Mesendoderm (in vitro differentiated cells): ENCODE results near the gene ALOXE3.

ENCODE experiments used
- DNase-seq: peaks from one replicate; pipeline ENCODE4 v3.0.0; 2013
- H2AK5ac ChIP-seq: 2 replicates; pipeline ENCODE4 v1.6.1; 2013; ENCODE audit warnings: low read length, inconsistent platforms
- H2BK120ac ChIP-seq: 2 replicates; pipeline ENCODE4 v1.6.1; 2013; ENCODE audit warnings: low read depth, mild to moderate bottlenecking, low read length, moderate library complexity, mixed read lengths
- H2BK15ac ChIP-seq: replicated peaks from 2 replicates; pipeline ENCODE4 v1.6.1; 2013; ENCODE audit warnings: low read depth, mild to moderate bottlenecking, moderate library complexity
- H2BK5ac ChIP-seq: 2 replicates; pipeline ENCODE4 v1.6.1; 2013; ENCODE audit warnings: low read length, inconsistent platforms
- H3K18ac ChIP-seq: 2 replicates; pipeline ENCODE4 v1.6.1; 2013; ENCODE audit warnings: mild to moderate bottlenecking, low read length, mixed read lengths
- H3K23ac ChIP-seq: one replicate; pipeline ENCODE4 v1.6.1; 2013; ENCODE audit warnings: low read length
- H3K27ac ChIP-seq: 2 replicates; pipeline ENCODE4 v1.5.1; 2013; ENCODE audit warnings: low read depth, mild to moderate bottlenecking, inconsistent platforms, low read length, moderate library complexity
- H3K27me3 ChIP-seq: 2 replicates; pipeline ENCODE4 v1.6.1; 2013; ENCODE audit warnings: low read length, control low read depth, mild to moderate bottlenecking, inconsistent platforms; ENCODE audit not compliant: insufficient read depth, poor library complexity
- H3K36me3 ChIP-seq: 2 replicates; pipeline ENCODE4 v1.6.1; 2013; ENCODE audit warnings: low read length, inconsistent platforms; ENCODE audit not compliant: control insufficient read depth, insufficient read depth
- H3K4ac ChIP-seq: one replicate; pipeline ENCODE4 v1.6.1; 2013; ENCODE audit warnings: low read depth, mild to moderate bottlenecking, low read length, moderate library complexity
- H3K4me1 ChIP-seq: 2 replicates; pipeline ENCODE4 v1.6.1; 2013; ENCODE audit warnings: low read depth, low read length, inconsistent platforms; ENCODE audit not compliant: control insufficient read depth
- H3K4me2 ChIP-seq: 2 replicates; pipeline ENCODE4 v1.6.1; 2013; ENCODE audit warnings: low read length
- H3K4me3 ChIP-seq: 2 replicates; pipeline ENCODE4 v1.5.1; 2013; ENCODE audit warnings: mild to moderate bottlenecking, low read length
- H3K56ac ChIP-seq: one replicate; pipeline ENCODE4 v1.6.1; 2013; ENCODE audit warnings: low read length
- H3K79me1 ChIP-seq: 2 replicates; pipeline ENCODE4 v1.6.1; 2013; ENCODE audit warnings: low read length, inconsistent platforms
- H3K79me2 ChIP-seq: 2 replicates; pipeline ENCODE4 v1.6.1; 2013; ENCODE audit warnings: mild to moderate bottlenecking, low read length; ENCODE audit not compliant: control insufficient read depth, insufficient read depth
- H3K9ac ChIP-seq: 2 replicates; pipeline ENCODE4 v1.6.1; 2013; ENCODE audit warnings: low read length, inconsistent platforms
- H4K5ac ChIP-seq: one replicate; pipeline ENCODE4 v1.6.1; 2013; ENCODE audit warnings: low read length
- H4K8ac ChIP-seq: one replicate; pipeline ENCODE4 v1.6.1; 2013; ENCODE audit warnings: low read depth, mild to moderate bottlenecking, control low read depth, low read length, moderate library complexity
- WGBS: extraction: QIAGEN DNeasy Blood & Tissue Kit; methylation state at CpG from one replicate; pipeline ENCODE4 v1.1.7; 2013; ENCODE audit warnings: low lambda C conversion rate, missing lambda C conversion rate; ENCODE audit not compliant: insufficient coverage; ENCODE audit errors: extremely low coverage; 5-methylcytosine and 5-hydroxymethylcytosine counted together

Gene ALOXE3

GRCh38 chr17:8103549-8103948 is 14.8 kb downstream of the ALOXE3 start:
- Histone ChIP-seq H3K23ac (no peak overlapping the region), H3K4me3 (no peak overlapping the region), H3K27ac (no peak overlapping the region), H2AK5ac (no peak overlapping the region), H3K4me2 (no peak overlapping the region), H3K79me1 (no peaks in the 10 kb centered on the region), H2BK120ac (no peak overlapping the region), H3K56ac (no peak overlapping the region), H3K18ac (no peak overlapping the region), H3K4ac (no peak overlapping the region), H3K9ac (no peak overlapping the region), H3K79me2 (no peaks in the 10 kb centered on the region), H4K5ac (no peak overlapping the region), H3K4me1 (no peaks in the 10 kb centered on the region), H2BK15ac (no peak overlapping the region), H3K36me3 (no peaks in the 10 kb centered on the region), H2BK5ac (no peak overlapping the region), H4K8ac (no peak overlapping the region), H3K27me3 (no peaks in the 10 kb centered on the region)
- no peak for DNase-seq
- no CpG with 5 or more reads among the region's 4 CpGs for WGBS

- H4K8ac ChIP-seq: no peak overlapping the region
- WGBS: no CpG with 5 or more reads among the region's 6 CpGs
Observed at GRCh38 chr17:8101721-8102120, 16.6 kb downstream of the ALOXE3 start.

GRCh38 chr17:8100763-8101162 is 17.6 kb downstream of the ALOXE3 start:
- no peak overlapping the region for H3K4ac ChIP-seq
- no peak overlapping the region for H2BK5ac ChIP-seq
- no peak overlapping the region for H4K5ac ChIP-seq
- H3K56ac ChIP-seq: no peak overlapping the region
- no peak overlapping the region for H3K27ac ChIP-seq
- no peak overlapping the region for H4K8ac ChIP-seq
- H3K4me2 ChIP-seq: no peak overlapping the region
- no peak for DNase-seq
- H3K4me3 ChIP-seq: no peak overlapping the region
- no peak overlapping the region for H3K23ac ChIP-seq
- no peaks in the 10 kb centered on the region for H3K79me1 ChIP-seq
- no peaks in the 10 kb centered on the region for H3K79me2 ChIP-seq
- H3K36me3 ChIP-seq: no peaks in the 10 kb centered on the region
- no peaks in the 10 kb centered on the region for H3K27me3 ChIP-seq
- no peak overlapping the region for H2AK5ac ChIP-seq
- H3K9ac ChIP-seq: no peak overlapping the region
- H3K4me1 ChIP-seq: no peaks in the 10 kb centered on the region
- no CpG with 5 or more reads among the region's 2 CpGs for WGBS
- no peak overlapping the region for H2BK120ac ChIP-seq
- H3K18ac ChIP-seq: no peak overlapping the region
- no peak overlapping the region for H2BK15ac ChIP-seq

More at GRCh38 chr17:8101721-8102120, 16.6 kb downstream of the ALOXE3 start:
- H3K27me3 ChIP-seq: no peaks in the 10 kb centered on the region
- no peak overlapping the region for H4K5ac ChIP-seq
- no peak overlapping the region for H2AK5ac ChIP-seq
- H3K4me1 ChIP-seq: no peaks in the 10 kb centered on the region
- H3K18ac ChIP-seq: no peak overlapping the region
- H2BK120ac ChIP-seq: no peak overlapping the region
- H2BK15ac ChIP-seq: no peak overlapping the region
- H3K9ac ChIP-seq: no peak overlapping the region
- H3K4me3 ChIP-seq: no peak overlapping the region
- no peaks in the 10 kb centered on the region for H3K79me1 ChIP-seq
- no peaks in the 10 kb centered on the region for H3K79me2 ChIP-seq
- no peak overlapping the region for H3K56ac ChIP-seq
- no peak overlapping the region for H2BK5ac ChIP-seq
- H3K36me3 ChIP-seq: no peaks in the 10 kb centered on the region
- no peak overlapping the region for H3K23ac ChIP-seq
- no peak for DNase-seq
- no peak overlapping the region for H3K27ac ChIP-seq
- H3K4me2 ChIP-seq: no peak overlapping the region
- H3K4ac ChIP-seq: no peak overlapping the region

GRCh38 chr17:8100111-8100510 is 18.2 kb downstream of the ALOXE3 start:
- no peaks in the 10 kb centered on the region for H3K79me1 ChIP-seq
- no peak overlapping the region for H3K56ac ChIP-seq
- H3K4me2 ChIP-seq: no peak overlapping the region
- no peak overlapping the region for H2AK5ac ChIP-seq
- no peak overlapping the region for H3K23ac ChIP-seq
- no peak overlapping the region for H3K4ac ChIP-seq
- no CpG with 5 or more reads among the region's 2 CpGs for WGBS
- H3K18ac ChIP-seq: no peak overlapping the region
- no peak overlapping the region for H3K27ac ChIP-seq
- no peak overlapping the region for H3K9ac ChIP-seq
- H2BK15ac ChIP-seq: no peak overlapping the region
- H3K4me3 ChIP-seq: no peak overlapping the region
- no peak for DNase-seq
- H4K8ac ChIP-seq: no peak overlapping the region
- H3K4me1 ChIP-seq: no peaks in the 10 kb centered on the region
- H2BK5ac ChIP-seq: no peak overlapping the region
- no peaks in the 10 kb centered on the region for H3K79me2 ChIP-seq
- H3K27me3 ChIP-seq: no peaks in the 10 kb centered on the region
- no peak overlapping the region for H4K5ac ChIP-seq
- no peaks in the 10 kb centered on the region for H3K36me3 ChIP-seq
- no peak overlapping the region for H2BK120ac ChIP-seq

- H2BK5ac ChIP-seq: no peak overlapping the region
- H3K9ac ChIP-seq: no peak overlapping the region
- no peaks in the 10 kb centered on the region for H3K79me2 ChIP-seq
- H3K4me1 ChIP-seq: no peaks in the 10 kb centered on the region
- no peaks in the 10 kb centered on the region for H3K36me3 ChIP-seq
- H3K79me1 ChIP-seq: no peaks in the 10 kb centered on the region
- no peak overlapping the region for H2AK5ac ChIP-seq
- no peak overlapping the region for H3K23ac ChIP-seq
- H2BK120ac ChIP-seq: no peak overlapping the region
- no peak for DNase-seq
- H3K18ac ChIP-seq: no peak overlapping the region
- H3K4me2 ChIP-seq: no peak overlapping the region
- no peak overlapping the region for H3K4ac ChIP-seq
- H3K27ac ChIP-seq: no peak overlapping the region
- no peak overlapping the region for H3K4me3 ChIP-seq
- H3K56ac ChIP-seq: no peak overlapping the region
- no peak overlapping the region for H4K8ac ChIP-seq
- no peak overlapping the region for H2BK15ac ChIP-seq
- no peak overlapping the region for H4K5ac ChIP-seq
- no CpG with 5 or more reads among the region's 8 CpGs for WGBS
- H3K27me3 ChIP-seq: no peaks in the 10 kb centered on the region
Observed at GRCh38 chr17:8096541-8096940, 21.8 kb downstream of the ALOXE3 start.

- WGBS: no CpG with 5 or more reads among the region's 6 CpGs
- H3K56ac ChIP-seq: no peak overlapping the region
Observed at GRCh38 chr17:8095361-8095760, 23.0 kb downstream of the ALOXE3 start.

More at GRCh38 chr17:8095361-8095760, 23.0 kb downstream of the ALOXE3 start:
- no peak for DNase-seq
- Histone ChIP-seq H4K5ac (no peak overlapping the region), H3K4me3 (no peak overlapping the region), H3K4me2 (no peak overlapping the region), H2BK120ac (no peak overlapping the region), H2BK15ac (no peak overlapping the region), H3K23ac (no peak overlapping the region), H3K18ac (no peak overlapping the region), H2BK5ac (no peak overlapping the region), H2AK5ac (no peak overlapping the region), H3K79me2 (no peaks in the 10 kb centered on the region), H3K4ac (no peak overlapping the region), H3K4me1 (peaks cover 3% of the 10 kb centered on the region), H3K27me3 (no peaks in the 10 kb centered on the region), H3K9ac (no peak overlapping the region), H3K36me3 (no peaks in the 10 kb centered on the region), H4K8ac (no peak overlapping the region), H3K27ac (no peak overlapping the region), H3K79me1 (no peaks in the 10 kb centered on the region)
